ENCODE data around the gene PTGES3. TPM values are rescaled to one million over a fixed set of nuclear protein-coding genes. Genes with fewer than 3 reads are reported as not detected.

Gene PTGES3
- total RNA-seq, 3 donors from 2014 or later (not counting 1 experiment from before 2014, with no cell fraction given), result 79.2 to 93.8 (median 93.4) TPM

DNA sequence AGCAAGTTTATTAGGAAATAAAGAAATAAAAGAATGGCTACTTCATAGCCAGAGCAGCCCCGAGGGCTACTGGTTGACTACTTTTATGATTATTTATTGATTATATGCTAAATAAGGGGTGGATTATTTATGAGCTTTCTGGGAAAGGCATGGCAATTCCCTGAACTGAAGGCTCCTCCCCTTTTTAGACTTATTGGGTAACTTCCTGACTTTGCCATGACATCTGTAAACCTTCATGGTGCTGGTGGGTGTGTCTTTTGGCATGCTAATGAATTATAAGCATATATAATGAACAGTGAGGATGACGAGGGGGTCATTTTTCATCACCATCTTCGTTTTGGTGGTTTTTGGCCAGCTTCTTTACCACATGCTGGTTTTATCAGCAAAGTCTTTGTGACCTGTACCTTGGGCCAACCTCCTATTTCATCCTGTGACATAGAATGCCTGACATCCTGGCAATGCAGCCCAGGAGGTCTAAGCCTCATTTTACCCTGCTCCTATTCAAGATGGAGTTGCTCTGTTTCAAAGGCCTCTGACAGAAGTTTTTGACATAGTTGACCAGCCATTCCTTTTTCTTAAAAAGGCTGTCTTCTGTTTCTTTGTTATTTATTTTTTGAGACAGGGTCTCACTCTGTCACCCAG, 11.1 kb upstream of the PTGES3 start:
- Histone ChIP-seq H3K4me1 (ENCODE audit: control insufficient read depth, insufficient read depth, low read length) (no peaks in the 10 kb centered on the region), H3K9me3 (ENCODE audit: control insufficient read depth, insufficient read depth, low read length) (no peaks in the 10 kb centered on the region), H3K27ac (ENCODE audit: low read length) (no peak overlapping the region), H3K27me3 (ENCODE audit: control insufficient read depth, insufficient read depth, low read length) (peaks cover 3% of the 10 kb centered on the region), H3K36me3 (ENCODE audit: control insufficient read depth, insufficient read depth, low read length) (no peaks in the 10 kb centered on the region), H3K4me3 (ENCODE audit: low read length) (no peak overlapping the region)
- TF ChIP-seq, protein P1, sequence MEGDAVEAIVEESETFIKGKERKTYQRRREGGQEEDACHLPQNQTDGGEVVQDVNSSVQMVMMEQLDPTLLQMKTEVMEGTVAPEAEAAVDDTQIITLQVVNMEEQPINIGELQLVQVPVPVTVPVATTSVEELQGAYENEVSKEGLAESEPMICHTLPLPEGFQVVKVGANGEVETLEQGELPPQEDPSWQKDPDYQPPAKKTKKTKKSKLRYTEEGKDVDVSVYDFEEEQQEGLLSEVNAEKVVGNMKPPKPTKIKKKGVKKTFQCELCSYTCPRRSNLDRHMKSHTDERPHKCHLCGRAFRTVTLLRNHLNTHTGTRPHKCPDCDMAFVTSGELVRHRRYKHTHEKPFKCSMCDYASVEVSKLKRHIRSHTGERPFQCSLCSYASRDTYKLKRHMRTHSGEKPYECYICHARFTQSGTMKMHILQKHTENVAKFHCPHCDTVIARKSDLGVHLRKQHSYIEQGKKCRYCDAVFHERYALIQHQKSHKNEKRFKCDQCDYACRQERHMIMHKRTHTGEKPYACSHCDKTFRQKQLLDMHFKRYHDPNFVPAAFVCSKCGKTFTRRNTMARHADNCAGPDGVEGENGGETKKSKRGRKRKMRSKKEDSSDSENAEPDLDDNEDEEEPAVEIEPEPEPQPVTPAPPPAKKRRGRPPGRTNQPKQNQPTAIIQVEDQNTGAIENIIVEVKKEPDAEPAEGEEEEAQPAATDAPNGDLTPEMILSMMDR (IDR thresholded peaks at IDR 0.05), result no peak
- Mint-ChIP-seq H3K27me3 (ENCODE audit: low read depth in 2 of 2) (no peaks in the 10 kb centered on the region), H3K4me3 (no peak overlapping the region), H3K9me3 (no peaks in the 10 kb centered on the region), H3K36me3 (no peaks in the 10 kb centered on the region), H3K27ac (no peak overlapping the region), H3K4me1 (peaks cover 0 to 5% of the 10 kb centered on the region in 2 donors)
- ATAC-seq (no peak), DNase-seq (no peak)
- WGBS (ENCODE audit: insufficient coverage), result 85% methylated on average over 3 of the region's 3 CpGs
- intact Hi-C loops (cut with micrococcal nuclease), result no loop called here

- Histone ChIP-seq H3K27ac (ENCODE audit: low read length) (no peak overlapping the region), H3K27me3 (ENCODE audit: control insufficient read depth, insufficient read depth, low read length) (no peaks in the 10 kb centered on the region), H3K4me1 (ENCODE audit: control insufficient read depth, insufficient read depth, low read length) (no peaks in the 10 kb centered on the region), H3K4me3 (ENCODE audit: low read length) (no peak overlapping the region), H3K9me3 (ENCODE audit: control insufficient read depth, insufficient read depth, low read length) (no peaks in the 10 kb centered on the region), H3K36me3 (ENCODE audit: control insufficient read depth, insufficient read depth, low read length) (no peaks in the 10 kb centered on the region)
- H3K4me1 Mint-ChIP-seq, result peaks cover 0 to under 1% of the 10 kb centered on the region in 2 donors
- H3K27ac Mint-ChIP-seq, result no peak overlapping the region
- no peak for ATAC-seq
- 95% methylated on average over 2 of the region's 2 CpGs for WGBS (ENCODE audit: insufficient coverage)
- TF ChIP-seq, protein P1 (IDR thresholded peaks at IDR 0.05), result no peak
- H3K36me3 Mint-ChIP-seq, result no peaks in the 10 kb centered on the region
- no peak for DNase-seq
- H3K9me3 Mint-ChIP-seq, result no peaks in the 10 kb centered on the region
- no peak overlapping the region for H3K4me3 Mint-ChIP-seq
- intact Hi-C loops (cut with micrococcal nuclease), result no loop called here
- H3K27me3 Mint-ChIP-seq (ENCODE audit: low read depth in 2 of 2), result no peaks in the 10 kb centered on the region
Measured at GRCh38 chr12:56695327-56696101, 7.4 kb upstream of the PTGES3 start.

DNA sequence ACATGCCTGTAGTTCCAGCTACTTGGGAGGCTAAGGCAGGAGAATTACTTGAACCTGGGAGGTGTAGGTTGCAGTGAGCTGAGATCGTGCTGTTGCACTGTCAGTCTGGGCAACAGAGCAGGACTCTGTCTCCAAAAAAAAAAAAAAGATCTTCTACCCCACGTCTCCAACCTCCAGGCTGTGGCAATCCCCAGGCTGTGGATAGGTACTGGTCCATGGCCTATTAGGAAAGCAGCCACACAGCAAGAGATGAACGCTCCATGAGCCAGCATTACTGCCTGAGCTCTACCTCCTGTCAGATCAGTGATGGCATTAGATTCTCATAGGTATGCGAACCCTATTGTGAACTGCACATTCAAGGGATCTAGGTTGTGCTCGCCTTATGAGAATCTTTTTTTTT, 6.1 kb upstream of the PTGES3 start:
- Mint-ChIP-seq H3K9me3 (no peaks in the 10 kb centered on the region), H3K36me3 (no peaks in the 10 kb centered on the region), H3K4me3 (no peak overlapping the region), H3K27ac (no peak overlapping the region), H3K27me3 (ENCODE audit: low read depth in 2 of 2) (no peaks in the 10 kb centered on the region), H3K4me1 (peaks cover 1 to 2% of the 10 kb centered on the region in 2 donors)
- Histone ChIP-seq H3K36me3 (ENCODE audit: control insufficient read depth, insufficient read depth, low read length) (no peaks in the 10 kb centered on the region), H3K4me1 (ENCODE audit: control insufficient read depth, insufficient read depth, low read length) (peaks cover 3% of the 10 kb centered on the region), H3K9me3 (ENCODE audit: control insufficient read depth, insufficient read depth, low read length) (no peaks in the 10 kb centered on the region), H3K27me3 (ENCODE audit: control insufficient read depth, insufficient read depth, low read length) (no peaks in the 10 kb centered on the region), H3K27ac (ENCODE audit: low read length) (no peak overlapping the region), H3K4me3 (ENCODE audit: low read length) (no peak overlapping the region)
- intact Hi-C loops (cut with micrococcal nuclease), result no loop called here
- TF ChIP-seq, protein P1 (IDR thresholded peaks at IDR 0.05), result no peak
- DNase-seq (no peak), ATAC-seq (no peak)
- WGBS (ENCODE audit: insufficient coverage), result 97% methylated on average over 5 of the region's 5 CpGs

Data from natural killer cell (primary cell).